ENCODE data around the gene C7orf33. TPM values are rescaled to one million over a fixed set of nuclear protein-coding genes. Genes with fewer than 3 reads are reported as not detected.

C7orf33 gene
- total RNA-seq, 1 experiment from 2014 or later: not detected

DNA sequence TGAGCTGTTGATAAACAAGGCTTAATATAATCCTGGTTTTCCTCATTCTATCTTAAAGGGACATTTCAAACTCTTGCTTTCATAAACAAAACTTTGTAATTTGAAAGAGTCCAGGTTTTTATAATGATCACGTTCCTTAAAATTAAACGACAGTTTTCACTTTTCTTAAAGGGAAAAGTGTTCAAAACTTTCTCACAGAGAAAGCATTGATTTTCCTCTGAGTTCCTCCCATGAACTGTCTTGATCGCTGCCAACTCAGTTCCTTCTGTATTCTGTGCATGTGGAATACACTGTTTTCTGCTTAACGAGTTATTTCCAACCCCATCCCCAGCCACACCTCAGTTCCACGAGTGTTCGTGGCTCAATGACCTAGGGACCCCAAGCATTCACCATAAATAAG, 2.4 kb upstream of the C7orf33 start:
- Histone ChIP-seq H3K14ac (ENCODE audit: insufficient read depth, low read length) (no peak overlapping the region), H2AK5ac (ENCODE audit: insufficient read length, low read length) (no peak overlapping the region), H3K4me2 (ENCODE audit: insufficient read depth, insufficient read length, low read length) (no peak overlapping the region), H3K9me3 (ENCODE audit: control insufficient read depth, low read depth, low read length) (no peaks in the 10 kb centered on the region), H3K23ac (ENCODE audit: insufficient read length, low read depth, low read length) (no peak overlapping the region), H3K18ac (ENCODE audit: insufficient read length, low read depth, low read length) (no peak overlapping the region), H2BK20ac (ENCODE audit: low read depth, low read length, poor library complexity, severe bottlenecking) (no peak overlapping the region), H3K27me3 (ENCODE audit: insufficient read depth, low read length) (no peaks in the 10 kb centered on the region), H3K23me2 (ENCODE audit: insufficient read length, low read depth, low read length, poor library complexity, severe bottlenecking) (no peaks in the 10 kb centered on the region), H3K4me1 (ENCODE audit: insufficient read depth, low read length) (peaks cover 5% of the 10 kb centered on the region; the same call in 1 of the 2 replicates), H3K79me2 (ENCODE audit: insufficient read depth, low read length) (0 out of 2 replicates have a peak, but pooled peaks cover 1% of the 10 kb centered on the region), H3K9ac (ENCODE audit: extremely low read depth, insufficient read length, low read length) (no peak overlapping the region), H4K5ac (ENCODE audit: insufficient read length, low read depth, low read length) (no peak overlapping the region), H2AFZ (ENCODE audit: low read length) (no peak overlapping the region), H3K4ac (ENCODE audit: low read depth, low read length) (no peak overlapping the region), H4K20me1 (ENCODE audit: control insufficient read depth, insufficient read depth, insufficient read length) (no peaks in the 10 kb centered on the region), H3K27ac (ENCODE audit: insufficient read length, low read depth, low read length) (no peak overlapping the region), H4K8ac (replicated peaks; ENCODE audit: insufficient read length, low read depth, low read length) (no peak overlapping the region), H2BK120ac (ENCODE audit: low read depth, low read length, poor library complexity, severe bottlenecking) (no peak overlapping the region), H3K56ac (ENCODE audit: insufficient read length, low read depth, low read length) (no peak overlapping the region), H4K91ac (ENCODE audit: insufficient read length, low read depth, low read length) (no peak overlapping the region), H3K79me1 (ENCODE audit: insufficient read depth, low read depth, low read length, poor library complexity, severe bottlenecking) (no peaks in the 10 kb centered on the region), H2BK15ac (ENCODE audit: low read depth, low read length) (no peak overlapping the region), H2BK12ac (ENCODE audit: insufficient read length, low read depth, low read length) (no peak overlapping the region), H2BK5ac (ENCODE audit: insufficient read length, low read length) (no peak overlapping the region), H3T11ph (ENCODE audit: low read length) (no peak overlapping the region)
- Mint-ChIP-seq H3K27ac (no peak overlapping the region; a peak in 1 of 7 replicates), H3K4me3 (no peak overlapping the region), H3K27me3 (ENCODE audit: low read depth) (peaks cover 4% of the 10 kb centered on the region), H3K4me1 (peaks cover 50% of the 10 kb centered on the region in 2 experiments), H3K9me3 (no peaks in the 10 kb centered on the region), H3K36me3 (ENCODE audit: insufficient read depth in 1 of 3, low read depth in 3 of 3) (no peaks in the 10 kb centered on the region)
- TF ChIP-seq, protein P1, sequence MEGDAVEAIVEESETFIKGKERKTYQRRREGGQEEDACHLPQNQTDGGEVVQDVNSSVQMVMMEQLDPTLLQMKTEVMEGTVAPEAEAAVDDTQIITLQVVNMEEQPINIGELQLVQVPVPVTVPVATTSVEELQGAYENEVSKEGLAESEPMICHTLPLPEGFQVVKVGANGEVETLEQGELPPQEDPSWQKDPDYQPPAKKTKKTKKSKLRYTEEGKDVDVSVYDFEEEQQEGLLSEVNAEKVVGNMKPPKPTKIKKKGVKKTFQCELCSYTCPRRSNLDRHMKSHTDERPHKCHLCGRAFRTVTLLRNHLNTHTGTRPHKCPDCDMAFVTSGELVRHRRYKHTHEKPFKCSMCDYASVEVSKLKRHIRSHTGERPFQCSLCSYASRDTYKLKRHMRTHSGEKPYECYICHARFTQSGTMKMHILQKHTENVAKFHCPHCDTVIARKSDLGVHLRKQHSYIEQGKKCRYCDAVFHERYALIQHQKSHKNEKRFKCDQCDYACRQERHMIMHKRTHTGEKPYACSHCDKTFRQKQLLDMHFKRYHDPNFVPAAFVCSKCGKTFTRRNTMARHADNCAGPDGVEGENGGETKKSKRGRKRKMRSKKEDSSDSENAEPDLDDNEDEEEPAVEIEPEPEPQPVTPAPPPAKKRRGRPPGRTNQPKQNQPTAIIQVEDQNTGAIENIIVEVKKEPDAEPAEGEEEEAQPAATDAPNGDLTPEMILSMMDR (conservative IDR thresholded peaks at IDR 0.05): no peak
- DNase-seq: no peak
- no CpG with 5 or more reads among the region's 6 CpGs for WGBS (ENCODE audit: extremely low coverage, insufficient read length, low lambda C conversion rate)

Data from H9 (cell line).